IMR-90 (cell line): ENCODE measurements around the gene HSPH1. TPM values are rescaled to one million over a fixed set of nuclear protein-coding genes. Genes with fewer than 3 reads are reported as not detected.

ENCODE experiments used
- ATAC-seq: fragments of 200-7000 bp; cut with Tn5 transposase; 2 replicates; pipeline ENCODE4 v1.9.1; 2020; ENCODE audit warnings: low read depth, mild to moderate bottlenecking, moderate library complexity
- BruUV-seq: library from RNA; stranded (reverse); fragments of 400-500 nt; replicated peaks from 2 replicates; lab custom pipeline; 2021; lab: Mats Ljungman, UMichigan
- CTCF ChIA-PET: fragments of 300-600 bp; formaldehyde crosslinking; extraction: SDS; loops from one replicate; lab custom pipeline; 2021; ENCODE audit warnings: antibody characterized with exemption; lab: Yijun Ruan, JAX
- POLR2A ChIA-PET: fragments of 300-600 bp; sonication (Branson Sonifier 250); formaldehyde crosslinking; loops from one replicate; lab custom pipeline; 2022; ENCODE audit warnings: antibody characterized with exemption; ENCODE audit not compliant: unreplicated experiment; lab: Charles Lee
- DNase-seq: peaks from one replicate; pipeline ENCODE4 v3.0.0; 2013
- H2AFZ ChIP-seq: replicated peaks from 2 replicates; pipeline ENCODE3; 2013; ENCODE audit warnings: low read length, mild to moderate bottlenecking; ENCODE audit not compliant: poor library complexity
- H2AK5ac ChIP-seq: 2 replicates; pipeline ENCODE4 v1.6.1; 2013; ENCODE audit warnings: low read depth, low read length, inconsistent platforms
- H2AK9ac ChIP-seq: replicated peaks from 2 replicates; pipeline ENCODE3; 2013; ENCODE audit warnings: mild to moderate bottlenecking, low read depth, low read length, moderate library complexity; ENCODE audit not compliant: poor library complexity
- H2BK120ac ChIP-seq: 2 replicates; pipeline ENCODE4 v1.6.1; 2013; ENCODE audit warnings: low read depth, low read length, inconsistent platforms
- H2BK15ac ChIP-seq: 3 replicates; pipeline ENCODE4 v1.6.1; 2013; ENCODE audit warnings: low read depth, low read length, inconsistent platforms
- H2BK20ac ChIP-seq: 2 replicates; pipeline ENCODE4 v1.6.1; 2013; ENCODE audit warnings: low read depth, mild to moderate bottlenecking, inconsistent platforms, low read length, moderate library complexity
- H2BK5ac ChIP-seq: 2 replicates; pipeline ENCODE4 v1.6.1; 2013; ENCODE audit warnings: mild to moderate bottlenecking, low read depth, low read length, inconsistent platforms; ENCODE audit not compliant: poor library complexity, severe bottlenecking
- H3K14ac ChIP-seq: replicated peaks from 2 replicates; pipeline ENCODE4 v1.6.1; 2013; ENCODE audit warnings: low read depth, low read length, inconsistent platforms
- H3K18ac ChIP-seq: 2 replicates; pipeline ENCODE4 v1.6.1; 2013; ENCODE audit warnings: low read depth, low read length, control low read depth
- H3K23ac ChIP-seq: 2 replicates; pipeline ENCODE4 v1.6.1; 2013; ENCODE audit warnings: low read depth, low read length, inconsistent platforms
- H3K27ac ChIP-seq: 2 replicates; pipeline ENCODE4 v1.5.1; 2013; ENCODE audit warnings: mild to moderate bottlenecking, control low read depth, low read length; ENCODE audit not compliant: insufficient read depth
- H3K27me3 ChIP-seq: 2 replicates; pipeline ENCODE4 v1.6.1; 2013; ENCODE audit warnings: low read length; ENCODE audit not compliant: control insufficient read depth, insufficient read depth
- H3K36me3 ChIP-seq: 2 replicates; pipeline ENCODE4 v1.6.1; 2013; ENCODE audit warnings: low read length, mixed read lengths; ENCODE audit not compliant: control insufficient read depth, insufficient read depth
- H3K4ac ChIP-seq: 2 replicates; pipeline ENCODE4 v1.6.1; 2013; ENCODE audit warnings: low read depth, low read length, inconsistent platforms
- H3K4me1 ChIP-seq: 2 replicates; pipeline ENCODE4 v1.6.1; 2013; ENCODE audit warnings: low read length, mixed read lengths; ENCODE audit not compliant: control insufficient read depth, insufficient read depth
- H3K4me2 ChIP-seq: 2 replicates; pipeline ENCODE4 v1.6.1; 2013; ENCODE audit warnings: low read depth, mild to moderate bottlenecking, control low read depth, low read length, moderate library complexity
- H3K4me3 ChIP-seq: 2 replicates; pipeline ENCODE4 v1.5.1; 2013; ENCODE audit warnings: low read depth, mild to moderate bottlenecking, control low read depth, low read length, moderate library complexity; ENCODE audit not compliant: insufficient read depth
- H3K56ac ChIP-seq: 2 replicates; pipeline ENCODE4 v1.6.1; 2013; ENCODE audit warnings: low read length, inconsistent platforms; ENCODE audit not compliant: insufficient read depth; ENCODE audit errors: extremely low read depth
- H3K79me1 ChIP-seq, 2 experiments: 2 replicates each; pipeline ENCODE4 v1.6.1; 2013; ENCODE audit warnings: low read length in 2 of 2, inconsistent platforms in 1 of 2, low read depth in 1 of 2
- H3K9ac ChIP-seq: 2 replicates; pipeline ENCODE4 v1.6.1; 2013; ENCODE audit warnings: low read depth, low read length, control low read depth
- H3K9me1 ChIP-seq: 2 replicates; pipeline ENCODE4 v1.6.1; 2013; ENCODE audit warnings: low read length, inconsistent platforms; ENCODE audit not compliant: insufficient read depth
- H3K9me3 ChIP-seq: 2 replicates; pipeline ENCODE4 v1.6.1; 2013; ENCODE audit warnings: low read length; ENCODE audit not compliant: control insufficient read depth, insufficient read depth
- H4K20me1 ChIP-seq: 2 replicates; pipeline ENCODE4 v1.6.1; 2013; ENCODE audit warnings: low read length, inconsistent platforms; ENCODE audit not compliant: insufficient read depth
- H4K5ac ChIP-seq: 2 replicates; pipeline ENCODE4 v1.6.1; 2013; ENCODE audit warnings: mild to moderate bottlenecking, low read depth, low read length, control low read depth
- H4K8ac ChIP-seq, 2 experiments: 2 replicates each; pipeline ENCODE4 v1.6.1; 2013; ENCODE audit warnings: low read depth in 2 of 2, low read length in 2 of 2, control low read depth in 1 of 2, inconsistent platforms in 1 of 2
- H4K91ac ChIP-seq: 2 replicates; pipeline ENCODE4 v1.6.1; 2013; ENCODE audit warnings: low read depth, low read length, inconsistent platforms; ENCODE audit not compliant: insufficient read depth
- BHLHE40 ChIP-seq: fragments of 150-350 bp; IDR thresholded peaks from 2 replicates; pipeline ENCODE4 v1.6.1; 2016; ENCODE audit warnings: mild to moderate bottlenecking, low read depth, low read length
- CEBPB ChIP-seq: IDR thresholded peaks from 2 replicates; pipeline ENCODE4 v1.6.1; 2012; ENCODE audit warnings: low read depth, low read length, improper control_type of control experiment
- MAZ ChIP-seq: IDR thresholded peaks from 2 replicates; pipeline ENCODE4 v1.6.1; 2012; ENCODE audit warnings: low read depth, mild to moderate bottlenecking, low read length, improper control_type of control experiment, moderate library complexity, borderline replicate concordance
- MXI1 ChIP-seq: IDR thresholded peaks from 2 replicates; pipeline ENCODE4 v1.6.1; 2012; ENCODE audit warnings: low read depth, mild to moderate bottlenecking, low read length, moderate library complexity, borderline replicate concordance
- POLR2A ChIP-seq: IDR thresholded peaks from 2 replicates; pipeline ENCODE4 v1.6.1; 2012; ENCODE audit warnings: mild to moderate bottlenecking, low read depth, low read length
- RCOR1 ChIP-seq: IDR thresholded peaks from 2 replicates; pipeline ENCODE4 v1.6.1; 2012; ENCODE audit warnings: mild to moderate bottlenecking, low read length, improper control_type of control experiment; ENCODE audit not compliant: insufficient replicate concordance
- SMC3 ChIP-seq: fragments of 150-350 bp; IDR thresholded peaks from 2 replicates; pipeline ENCODE4 v1.6.1; 2016; ENCODE audit warnings: low read depth, mild to moderate bottlenecking, antibody characterized with exemption, low read length, moderate library complexity
- USF2 ChIP-seq: fragments of 150-350 bp; IDR thresholded peaks from 2 replicates; pipeline ENCODE4 v1.6.1; 2017; ENCODE audit warnings: mild to moderate bottlenecking, antibody characterized with exemption, low read length, low read depth
- WGBS, 2 experiments: methylation state at CpG; one replicate each; pipeline versions ENCODE4 v1.1.5 to v1.1.7; 2013; ENCODE audit warnings: missing lambda C conversion rate in 2 of 2; ENCODE audit not compliant: insufficient read length in 1 of 2; ENCODE audit errors: extremely low coverage in 2 of 2; 5-methylcytosine and 5-hydroxymethylcytosine counted together
- dilution Hi-C: fragments of 300-500 bp; cut with HindIII; formaldehyde crosslinking; loops from one replicate; pipeline ENCODE4 v1.14.3; 2018; ENCODE audit warnings: low sequenced_read_pairs; ENCODE audit not compliant: unreplicated experiment
- in situ Hi-C: fragments of 300-500 bp; cut with MboI; formaldehyde crosslinking; loops from 3 replicates; pipeline ENCODE4 v1.14.3; 2019; ENCODE audit warnings: low sequenced_read_pairs, inconsistent platforms, mixed read lengths
- intact Hi-C: fragments of 100-400 bp; cut with micrococcal nuclease; formaldehyde crosslinking; loops from 2 replicates; pipeline ENCODE4 v1.10.0; 2022
- polyA plus RNA-seq, 3 experiments: library from polyadenylated mRNA; depleted of rRNA; stranded (reverse); fragments of >200 nt; gene quantifications; 2 replicates each; pipeline ENCODE4 v1.2.3, GENCODE V29; 2012; ENCODE audit warnings: low replicate concordance in 1 of 3
- total RNA-seq: library from RNA; depleted of rRNA; stranded (reverse); fragments of >200 nt; gene quantifications from 2 replicates; pipeline ENCODE4 v1.2.3, GENCODE V29; 2012
- TF ChIP-seq, protein P1 (sequence below): conservative IDR thresholded peaks from 2 replicates; pipeline ENCODE4 v1.5.1; 2012; ENCODE audit warnings: mild to moderate bottlenecking, low read depth, low read length, improper control_type of control experiment

Gene HSPH1
- total and polyA plus RNA-seq, 2 of the 4 experiments (the other 2 are of a cell fraction), result 36.8 to 40.3 TPM

DNA sequence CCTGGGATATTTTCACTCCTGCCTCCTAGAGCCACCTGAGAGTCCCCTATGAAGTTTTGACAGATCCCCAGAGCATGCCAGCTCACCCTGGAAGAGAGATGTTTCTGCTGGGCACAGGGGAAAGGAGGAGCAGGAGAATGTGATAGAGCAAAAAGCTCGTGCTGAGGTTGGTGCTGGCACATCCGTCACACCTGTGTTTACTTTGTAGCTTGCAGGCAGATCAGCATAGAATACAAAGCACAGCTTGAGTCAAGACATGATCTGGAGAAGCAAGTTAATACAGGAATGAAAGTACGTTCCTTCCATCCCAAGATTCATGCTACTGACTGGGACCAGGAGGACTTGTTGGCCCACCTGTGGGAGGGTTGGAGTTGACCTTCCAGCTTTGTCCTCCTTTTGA is 46.1 kb downstream of the HSPH1 start:
- WGBS, 2 experiments, result 14% methylated on average over 2 of the region's 3 CpGs; no CpG with 5 or more reads in 1 of the 2 experiments
- no peak overlapping the region for H3K27ac ChIP-seq
- ChIA-PET POLR2A (no interaction called here), CTCF (interaction anchor here (1.2 kb wide), 1 partner anchor 9 kb away, joined by 3 read pairs; no protein-coding TSS in a partner anchor)
- no peak overlapping the region for H4K91ac ChIP-seq
- dilution Hi-C loops (no loop called here), intact Hi-C loops (no loop called here), in situ Hi-C loops (no loop called here)
- TF ChIP-seq, protein P1, sequence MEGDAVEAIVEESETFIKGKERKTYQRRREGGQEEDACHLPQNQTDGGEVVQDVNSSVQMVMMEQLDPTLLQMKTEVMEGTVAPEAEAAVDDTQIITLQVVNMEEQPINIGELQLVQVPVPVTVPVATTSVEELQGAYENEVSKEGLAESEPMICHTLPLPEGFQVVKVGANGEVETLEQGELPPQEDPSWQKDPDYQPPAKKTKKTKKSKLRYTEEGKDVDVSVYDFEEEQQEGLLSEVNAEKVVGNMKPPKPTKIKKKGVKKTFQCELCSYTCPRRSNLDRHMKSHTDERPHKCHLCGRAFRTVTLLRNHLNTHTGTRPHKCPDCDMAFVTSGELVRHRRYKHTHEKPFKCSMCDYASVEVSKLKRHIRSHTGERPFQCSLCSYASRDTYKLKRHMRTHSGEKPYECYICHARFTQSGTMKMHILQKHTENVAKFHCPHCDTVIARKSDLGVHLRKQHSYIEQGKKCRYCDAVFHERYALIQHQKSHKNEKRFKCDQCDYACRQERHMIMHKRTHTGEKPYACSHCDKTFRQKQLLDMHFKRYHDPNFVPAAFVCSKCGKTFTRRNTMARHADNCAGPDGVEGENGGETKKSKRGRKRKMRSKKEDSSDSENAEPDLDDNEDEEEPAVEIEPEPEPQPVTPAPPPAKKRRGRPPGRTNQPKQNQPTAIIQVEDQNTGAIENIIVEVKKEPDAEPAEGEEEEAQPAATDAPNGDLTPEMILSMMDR, result no peak
- TF ChIP-seq BHLHE40 (no peak), MXI1 (no peak), SMC3 (no peak), POLR2A (no peak), CEBPB (no peak), RCOR1 (no peak), USF2 (no peak), MAZ (no peak)
- H3K14ac ChIP-seq, result no peak overlapping the region
- no peak overlapping the region for H3K56ac ChIP-seq
- no peak overlapping the region for H3K9ac ChIP-seq
- no peak overlapping the region for H3K18ac ChIP-seq
- no peak overlapping the region for H3K4me3 ChIP-seq
- peaks cover 6% of the 10 kb centered on the region for H3K4me1 ChIP-seq
- no peak overlapping the region for H2AK5ac ChIP-seq
- no peak overlapping the region for H2BK5ac ChIP-seq
- H3K23ac ChIP-seq, result no peak overlapping the region
- DNase-seq (no peak), ATAC-seq (no peak)
- H2BK15ac ChIP-seq, result no peak overlapping the region
- H2BK120ac ChIP-seq, result no peak overlapping the region
- H2AFZ ChIP-seq, result no peak overlapping the region
- no peak overlapping the region for H3K4ac ChIP-seq
- H2AK9ac ChIP-seq, result no peak overlapping the region
- peaks cover 66% of the 10 kb centered on the region for H3K27me3 ChIP-seq
- no peaks in the 10 kb centered on the region for H3K9me1 ChIP-seq
- no peak overlapping the region for H4K8ac ChIP-seq
- H4K5ac ChIP-seq, result no peak overlapping the region
- H3K79me1 ChIP-seq, result no peaks in the 10 kb centered on the region
- H3K36me3 ChIP-seq, result no peaks in the 10 kb centered on the region
- no peak overlapping the region for H2BK20ac ChIP-seq
- BruUV-seq, result no TSS peak
- no peaks in the 10 kb centered on the region for H3K9me3 ChIP-seq
- H3K4me2 ChIP-seq, result no peak overlapping the region
- no peaks in the 10 kb centered on the region for H4K20me1 ChIP-seq
